Measurements from ENCODE around the gene WDR45B. TPM values are rescaled to one million over a fixed set of nuclear protein-coding genes. Genes with fewer than 3 reads are reported as not detected.

Gene WDR45B
- total RNA-seq, 2 donors from 2014 or later, result 66.0 to 204 TPM

- ATAC-seq (replicated peaks), result no peak
- Mint-ChIP-seq H3K4me3 (no peak overlapping the region), H3K27ac (no peak overlapping the region), H3K9me3 (no peaks in the 10 kb centered on the region), H3K36me3 (ENCODE audit: low read depth) (peaks cover 88% of the 10 kb centered on the region), H3K27me3 (no peaks in the 10 kb centered on the region), H3K4me1 (no peaks in the 10 kb centered on the region)
Measured at GRCh38 chr17:82567286-82567685, 81.0 kb downstream of the WDR45B start.

GRCh38 chr17:82566129-82566960 lies 81.9 kb downstream of the WDR45B start:
- no peak for ATAC-seq (replicated peaks)
- H3K4me1 Mint-ChIP-seq, result peaks cover 2% of the 10 kb centered on the region
- no peak overlapping the region for H3K27ac Mint-ChIP-seq
- no peaks in the 10 kb centered on the region for H3K9me3 Mint-ChIP-seq
- H3K4me3 Mint-ChIP-seq, result no peak overlapping the region
- H3K27me3 Mint-ChIP-seq, result no peaks in the 10 kb centered on the region
- H3K36me3 Mint-ChIP-seq (ENCODE audit: low read depth), result peaks cover 78% of the 10 kb centered on the region

- Mint-ChIP-seq H3K27me3 (no peaks in the 10 kb centered on the region), H3K27ac (no peak overlapping the region), H3K36me3 (ENCODE audit: low read depth) (peaks cover 70% of the 10 kb centered on the region), H3K4me3 (no peak overlapping the region), H3K9me3 (no peaks in the 10 kb centered on the region), H3K4me1 (peaks cover 7% of the 10 kb centered on the region)
- no peak for ATAC-seq (replicated peaks)
Measured at GRCh38 chr17:82565551-82565950, 82.7 kb downstream of the WDR45B start.

Other genes with a start within 250 kb of the WDR45B start
- gene HEXD, start 230.1 kb downstream of the WDR45B start, total RNA-seq, result 10 to 100 TPM; 25.1 to 31.9 TPM
- gene OGFOD3, start 229.9 kb downstream of the WDR45B start, total RNA-seq, result 10 to 100 TPM; 16.2 to 20.7 TPM
- gene CYBC1, start 197.7 kb downstream of the WDR45B start, total RNA-seq, result 100 to 1,000 TPM; 297 to 323 TPM
- gene NARF, start 189.7 kb downstream of the WDR45B start, total RNA-seq, result 100 to 1,000 TPM; 164 to 194 TPM
- 10 to 100 TPM; 38.2 to 59.4 TPM for gene FOXK2, start 128.7 kb downstream of the WDR45B start, total RNA-seq
- gene RAB40B, start 50.3 kb upstream of the WDR45B start, total RNA-seq, result 1 to 10 TPM; 1.1 to 2.0 TPM
- gene FN3KRP, start 68.3 kb upstream of the WDR45B start, total RNA-seq, result 10 to 100 TPM; 45.8 to 47.4 TPM
- gene FN3K, start 87.2 kb upstream of the WDR45B start, total RNA-seq, result 1 to 10 TPM; 5.3 to 6.1 TPM
- 100 to 1,000 TPM; 111 to 139 TPM for gene TBCD, start 103.6 kb upstream of the WDR45B start, total RNA-seq
- gene ZNF750, start 191.6 kb upstream of the WDR45B start, total RNA-seq, result not detected